GM23248 (cell line): Measurements from ENCODE around the gene CADM1.

Source experiments
- EZH2 ChIP-seq: fragments of 200-600 bp; sonication (generic); IDR thresholded peaks from 2 replicates; pipeline ENCODE4 v1.6.1; 2018; ENCODE audit warnings: antibody characterized with exemption, mild to moderate bottlenecking; ENCODE audit not compliant: insufficient read depth, poor library complexity, severe bottlenecking
- EZH2phosphoT487 ChIP-seq: fragments of 200-600 bp; sonication (generic); IDR thresholded peaks from 2 replicates; pipeline ENCODE4 v1.6.1; 2018; ENCODE audit warnings: antibody characterized with exemption, moderate library complexity, mild to moderate bottlenecking, low read depth; ENCODE audit not compliant: insufficient read depth

GRCh38 chr11:115396533-115396932, 107.7 kb downstream of the CADM1 start:
- TF ChIP-seq EZH2 (no peak), EZH2phosphoT487 (no peak)
